Measurements from ENCODE around the gene HTR6. TPM values are rescaled to one million over a fixed set of nuclear protein-coding genes. Genes with fewer than 3 reads are reported as not detected.

Gene HTR6
- total RNA-seq, 2 donors from 2014 or later, result not detected

GRCh38 chr1:19684677-19685076 is 20.0 kb downstream of the HTR6 start:
- no peaks in the 10 kb centered on the region for H3K27me3 ChIP-seq
- H3K4me1 ChIP-seq, result peaks cover 0 to 16% of the 10 kb centered on the region in 2 donors
- no peak for DNase-seq (ENCODE audit: low spot score)
- H3K27ac ChIP-seq, result no peak overlapping the region
- TF ChIP-seq, protein P1, sequence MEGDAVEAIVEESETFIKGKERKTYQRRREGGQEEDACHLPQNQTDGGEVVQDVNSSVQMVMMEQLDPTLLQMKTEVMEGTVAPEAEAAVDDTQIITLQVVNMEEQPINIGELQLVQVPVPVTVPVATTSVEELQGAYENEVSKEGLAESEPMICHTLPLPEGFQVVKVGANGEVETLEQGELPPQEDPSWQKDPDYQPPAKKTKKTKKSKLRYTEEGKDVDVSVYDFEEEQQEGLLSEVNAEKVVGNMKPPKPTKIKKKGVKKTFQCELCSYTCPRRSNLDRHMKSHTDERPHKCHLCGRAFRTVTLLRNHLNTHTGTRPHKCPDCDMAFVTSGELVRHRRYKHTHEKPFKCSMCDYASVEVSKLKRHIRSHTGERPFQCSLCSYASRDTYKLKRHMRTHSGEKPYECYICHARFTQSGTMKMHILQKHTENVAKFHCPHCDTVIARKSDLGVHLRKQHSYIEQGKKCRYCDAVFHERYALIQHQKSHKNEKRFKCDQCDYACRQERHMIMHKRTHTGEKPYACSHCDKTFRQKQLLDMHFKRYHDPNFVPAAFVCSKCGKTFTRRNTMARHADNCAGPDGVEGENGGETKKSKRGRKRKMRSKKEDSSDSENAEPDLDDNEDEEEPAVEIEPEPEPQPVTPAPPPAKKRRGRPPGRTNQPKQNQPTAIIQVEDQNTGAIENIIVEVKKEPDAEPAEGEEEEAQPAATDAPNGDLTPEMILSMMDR (IDR thresholded peaks at IDR 0.05), result no peak
- peaks cover 0 to 6% of the 10 kb centered on the region in 2 donors for H3K9me3 ChIP-seq
- H3K36me3 ChIP-seq, result no peaks in the 10 kb centered on the region
- H3K4me3 ChIP-seq, result no peak overlapping the region

GRCh38 chr1:19685994-19686393 is 21.3 kb downstream of the HTR6 start:
- Histone ChIP-seq H3K9me3 (peaks cover 0 to 6% of the 10 kb centered on the region in 2 donors), H3K36me3 (no peaks in the 10 kb centered on the region), H3K4me3 (no peak overlapping the region), H3K4me1 (peaks cover 0 to 17% of the 10 kb centered on the region in 2 donors), H3K27me3 (no peaks in the 10 kb centered on the region), H3K27ac (no peak overlapping the region)
- TF ChIP-seq, protein P1 (IDR thresholded peaks at IDR 0.05), result no peak
- DNase-seq (ENCODE audit: low spot score), result no peak

- Histone ChIP-seq H3K4me3 (no peak overlapping the region), H3K27me3 (no peaks in the 10 kb centered on the region)
Measured at GRCh38 chr1:19687414-19687813, 22.7 kb downstream of the HTR6 start.

GRCh38 chr1:19688041-19688842 is 23.6 kb downstream of the HTR6 start:
- Histone ChIP-seq H3K4me1 (peaks cover 0 to 17% of the 10 kb centered on the region in 2 donors), H3K4me3 (no peak overlapping the region)
- no peak for DNase-seq (ENCODE audit: low spot score)

More at GRCh38 chr1:19687414-19687813, 22.7 kb downstream of the HTR6 start:
- TF ChIP-seq, protein P1 (IDR thresholded peaks at IDR 0.05), result no peak
- H3K9me3 ChIP-seq, result peaks cover 0 to 6% of the 10 kb centered on the region in 2 donors
- no peak for DNase-seq (ENCODE audit: low spot score)
- H3K4me1 ChIP-seq, result peaks cover 0 to 17% of the 10 kb centered on the region in 2 donors
- H3K27ac ChIP-seq, result no peak overlapping the region
- H3K36me3 ChIP-seq, result no peaks in the 10 kb centered on the region

GRCh38 chr1:19689085-19689757 is 24.5 kb downstream of the HTR6 start:
- Histone ChIP-seq H3K4me3 (no peak overlapping the region), H3K27ac (no peak overlapping the region), H3K9me3 (peaks cover 0 to 6% of the 10 kb centered on the region in 2 donors), H3K4me1 (peaks cover 0 to 17% of the 10 kb centered on the region in 2 donors), H3K36me3 (peaks cover 5% of the 10 kb centered on the region), H3K27me3 (no peaks in the 10 kb centered on the region)
- TF ChIP-seq, protein P1 (IDR thresholded peaks at IDR 0.05), result no peak
- no peak for DNase-seq (ENCODE audit: low spot score)

More at GRCh38 chr1:19688041-19688842, 23.6 kb downstream of the HTR6 start:
- H3K27me3 ChIP-seq, result no peaks in the 10 kb centered on the region
- H3K36me3 ChIP-seq, result no peaks in the 10 kb centered on the region
- peaks cover 0 to 6% of the 10 kb centered on the region in 2 donors for H3K9me3 ChIP-seq
- peak overlapping the region in 1 of 2 donors; percentile 35 for H3K27ac ChIP-seq
- TF ChIP-seq, protein P1 (IDR thresholded peaks at IDR 0.05), result no peak

Data from right atrium auricular region (tissue), 2 donors.